Urinary bladder (tissue), 4 donors: Measurements from ENCODE around the gene KLC4. TPM values are rescaled to one million over a fixed set of nuclear protein-coding genes. Genes with fewer than 3 reads are reported as not detected.
A peak's percentile ranks its signal among the peaks of the same experiment; 100 is the strongest.

Experiments used
- DNase-seq: peaks from one replicate; pipeline ENCODE4 v3.0.0-alpha.2; 2015; ENCODE audit errors: extremely low spot score
- H3K27ac ChIP-seq: one replicate; pipeline ENCODE4 v1.5.1; 2013; ENCODE audit warnings: low read depth, mild to moderate bottlenecking, moderate library complexity
- H3K36me3 ChIP-seq: one replicate; pipeline ENCODE4 v1.6.1; 2013; ENCODE audit warnings: mild to moderate bottlenecking, moderate library complexity; ENCODE audit not compliant: insufficient read depth
- H3K4me1 ChIP-seq: one replicate; pipeline ENCODE4 v1.6.1; 2013; ENCODE audit warnings: mild to moderate bottlenecking, moderate library complexity; ENCODE audit not compliant: insufficient read depth
- H3K4me3 ChIP-seq: one replicate; pipeline ENCODE4 v1.5.1; 2013; ENCODE audit warnings: low read depth, low read length
- WGBS: extraction: QIAGEN DNeasy Blood & Tissue Kit; methylation state at CpG from one replicate; pipeline ENCODE4 v1.1.7; 2013; 5-methylcytosine and 5-hydroxymethylcytosine counted together
- polyA plus RNA-seq: library from polyadenylated mRNA; stranded (reverse); fragments of 200-250 nt; gene quantifications from one replicate; pipeline ENCODE4 v1.2.3, GENCODE V29; 2013
- total RNA-seq: library from RNA; depleted of rRNA; stranded (reverse); fragments of >200 nt; gene quantifications from one replicate; pipeline ENCODE4 v1.2.3, GENCODE V29; 2014
- donor health status: healthy with polysubstance abuse.
- donor health status: healthy.

Gene KLC4
- total and polyA plus RNA-seq, 2 donors = 17.1 to 31.9 TPM

DNA sequence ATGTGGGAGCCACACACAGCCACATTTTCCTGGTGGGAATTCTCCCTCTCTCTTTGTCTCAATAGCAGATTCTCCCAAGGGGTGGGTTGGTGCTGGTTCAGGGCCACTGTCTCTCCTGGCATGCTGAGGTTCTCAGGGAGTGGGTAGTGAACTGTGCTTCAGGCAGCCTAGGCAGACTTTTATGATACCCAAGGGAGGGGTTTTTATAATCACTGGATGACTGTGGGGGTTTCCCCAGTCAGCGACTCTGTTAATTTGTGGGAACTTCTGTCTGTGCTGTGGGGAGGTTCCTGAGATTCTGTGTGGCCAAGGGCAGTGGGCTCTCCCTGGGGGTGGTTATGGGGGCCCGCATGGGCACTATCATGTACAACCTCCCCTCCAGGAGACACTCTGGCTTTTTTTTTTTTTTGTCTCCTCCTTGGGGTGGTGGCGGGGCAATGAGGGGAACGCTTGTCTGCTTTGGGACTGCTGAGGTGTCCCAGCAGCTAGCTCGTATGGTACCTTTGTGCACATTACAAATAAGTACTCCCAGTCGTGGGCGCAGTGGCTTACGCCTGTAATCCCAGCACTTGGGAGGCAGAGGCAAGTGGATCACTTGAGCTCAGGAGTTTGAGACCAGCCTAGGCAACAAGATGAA, 26.7 kb downstream of the KLC4 start:
- DNase-seq = no peak
- Histone ChIP-seq H3K27ac (no peak overlapping the region), H3K36me3 (no peaks in the 10 kb centered on the region), H3K4me1 (no peaks in the 10 kb centered on the region), H3K4me3 (no peak overlapping the region)
- WGBS = 80% methylated on average over 8 of the region's 8 CpGs

DNA sequence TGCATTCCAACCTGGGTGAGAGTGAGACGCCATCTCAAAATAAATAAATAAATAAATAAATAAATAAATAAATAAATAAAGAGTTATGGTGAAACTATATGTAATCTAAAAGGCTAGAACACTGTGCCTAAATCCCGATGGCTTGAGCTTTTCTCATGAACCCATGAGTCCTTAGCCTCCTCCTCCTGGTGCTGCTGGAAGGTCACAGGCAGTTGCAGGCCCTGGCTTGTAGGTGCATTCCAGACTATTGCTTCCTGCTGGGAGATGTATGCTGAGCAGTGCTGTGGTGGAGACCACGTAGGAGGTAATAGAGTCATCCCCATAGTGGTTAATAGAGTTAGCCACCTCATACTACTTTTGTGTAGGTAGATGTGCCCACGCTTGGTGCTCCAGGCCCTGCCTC, 29.2 kb downstream of the KLC4 start:
- H3K27ac ChIP-seq = no peak overlapping the region
- H3K4me3 ChIP-seq = no peak overlapping the region
- WGBS = 87% methylated on average over 4 of the region's 4 CpGs
- no peaks in the 10 kb centered on the region for H3K4me1 ChIP-seq
- DNase-seq = no peak
- no peaks in the 10 kb centered on the region for H3K36me3 ChIP-seq

DNA sequence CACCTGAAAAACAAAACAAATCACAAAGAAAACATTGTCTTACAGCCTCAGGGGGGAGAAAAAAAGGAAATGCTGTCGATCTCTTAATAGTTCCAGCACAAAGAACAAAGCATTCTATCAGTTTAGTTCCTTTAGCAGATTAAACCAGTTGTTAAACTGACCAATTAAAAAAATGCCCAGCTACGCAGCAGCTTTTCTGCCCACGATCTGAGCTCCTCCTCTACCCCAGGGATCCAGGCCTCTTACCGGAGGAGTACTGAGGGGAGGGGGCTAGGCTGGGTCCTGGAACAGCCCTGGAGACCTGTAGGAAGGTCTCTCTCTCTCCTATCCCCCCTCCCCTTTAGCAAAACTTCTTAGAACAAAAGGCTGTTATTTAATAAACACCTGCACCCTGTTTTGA, 30.0 kb downstream of the KLC4 start:
- H3K4me1 ChIP-seq = no peaks in the 10 kb centered on the region
- H3K27ac ChIP-seq = peak overlapping the region; percentile 68
- DNase-seq = no peak
- 50% methylated on average over 4 of the region's 4 CpGs for WGBS
- H3K36me3 ChIP-seq = no peaks in the 10 kb centered on the region
- H3K4me3 ChIP-seq = no peak overlapping the region

DNA sequence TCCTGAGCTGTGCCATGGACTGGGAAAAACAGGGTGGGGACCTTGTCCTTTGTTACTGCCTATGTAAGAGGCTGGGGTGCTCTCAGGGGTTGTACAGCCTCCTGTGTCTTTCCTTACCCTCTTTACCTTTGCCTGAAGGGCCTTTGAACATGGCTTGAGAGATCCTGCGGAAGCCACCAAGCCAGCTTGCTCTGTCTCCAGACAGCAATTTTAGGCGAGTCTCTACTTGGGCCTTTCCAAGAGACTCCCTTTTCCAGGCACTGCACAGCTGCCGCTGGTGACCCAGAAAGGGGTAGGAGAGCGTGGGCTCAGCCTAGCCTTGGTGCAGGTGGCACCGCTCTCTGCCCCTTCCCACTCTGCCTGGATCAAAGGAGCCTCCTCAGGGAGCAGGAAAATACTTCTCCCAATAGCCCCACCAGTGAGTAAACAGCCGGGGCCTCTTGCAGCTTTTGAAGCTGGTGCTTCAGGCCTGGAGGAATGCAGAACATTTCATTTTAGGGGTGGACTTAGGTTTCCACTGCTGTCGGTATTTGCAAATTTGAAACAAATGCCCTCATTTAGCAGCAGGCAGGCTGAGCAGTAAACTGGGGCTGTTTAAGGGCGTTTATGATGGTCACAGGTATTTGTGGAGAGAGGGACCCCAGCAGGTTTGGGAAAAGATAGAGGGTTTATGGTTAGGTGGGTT, 30.6 kb downstream of the KLC4 start:
- no peak for DNase-seq
- no peaks in the 10 kb centered on the region for H3K4me1 ChIP-seq
- peak overlapping the region; percentile 68 for H3K27ac ChIP-seq
- no peak overlapping the region for H3K4me3 ChIP-seq
- no peaks in the 10 kb centered on the region for H3K36me3 ChIP-seq
- 56% methylated on average over 8 of the region's 8 CpGs for WGBS

- DNase-seq = peak; percentile 84
- H3K27ac ChIP-seq = peak overlapping the region; percentile 83
- H3K36me3 ChIP-seq = no peaks in the 10 kb centered on the region
- no peak overlapping the region for H3K4me3 ChIP-seq
- no peaks in the 10 kb centered on the region for H3K4me1 ChIP-seq
- WGBS = 23% methylated on average over 2 of the region's 2 CpGs
Observed at GRCh38 chr6:43090559-43090956, 31.1 kb downstream of the KLC4 start.

DNA sequence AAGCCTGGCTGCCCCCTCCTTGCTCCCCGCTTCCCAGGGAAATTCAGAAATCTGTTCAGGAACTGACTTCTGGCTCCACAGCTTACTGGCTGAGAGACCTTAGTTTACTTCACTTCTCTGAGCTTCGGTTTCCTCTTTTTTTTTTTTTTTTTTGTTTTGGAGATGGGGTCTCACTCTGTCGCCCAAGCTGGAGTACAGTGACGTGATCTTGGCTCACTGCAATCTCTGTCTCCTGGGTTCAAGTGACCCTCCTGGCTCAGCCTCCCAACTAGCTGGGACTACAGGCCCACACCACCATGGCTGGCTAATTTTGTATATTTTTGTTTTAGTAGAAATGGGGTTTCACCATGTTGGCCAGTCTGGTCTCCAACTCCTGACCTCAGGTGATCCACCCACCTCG, 31.6 kb downstream of the KLC4 start:
- H3K36me3 ChIP-seq = no peaks in the 10 kb centered on the region
- no peaks in the 10 kb centered on the region for H3K4me1 ChIP-seq
- DNase-seq = no peak
- H3K4me3 ChIP-seq = no peak overlapping the region
- peak overlapping the region; percentile 83 for H3K27ac ChIP-seq
- 52% methylated on average over 5 of the region's 5 CpGs for WGBS

DNA sequence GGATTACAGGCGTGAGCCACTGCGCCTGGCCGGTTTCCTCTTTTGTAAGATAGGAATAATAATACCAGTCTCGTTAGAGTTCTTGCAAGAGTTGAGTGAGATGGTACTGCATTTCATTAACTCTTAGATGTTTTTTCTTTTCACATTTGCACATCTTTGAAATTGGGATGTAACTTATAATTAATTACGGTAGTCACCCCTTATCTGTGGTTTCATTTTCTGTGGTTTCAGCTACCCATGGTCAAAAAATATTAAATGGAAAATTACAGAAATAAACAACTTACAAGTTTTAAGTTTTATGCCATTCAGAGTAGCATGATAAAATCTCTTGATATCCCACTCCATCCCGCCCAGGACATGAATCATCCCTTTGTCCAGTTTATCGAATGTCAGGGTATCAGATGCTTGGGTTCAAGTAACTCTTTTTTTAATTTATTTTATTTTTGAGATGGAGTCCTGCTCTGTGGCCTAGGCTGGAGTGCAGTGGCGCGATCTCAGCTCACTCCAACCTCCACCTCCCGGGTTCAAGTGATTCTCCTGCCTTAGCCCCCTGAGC, 32.1 kb downstream of the KLC4 start:
- Histone ChIP-seq H3K27ac (no peak overlapping the region), H3K4me1 (no peaks in the 10 kb centered on the region), H3K36me3 (no peaks in the 10 kb centered on the region), H3K4me3 (no peak overlapping the region)
- WGBS = 81% methylated on average over 10 of the region's 10 CpGs
- no peak for DNase-seq

DNA sequence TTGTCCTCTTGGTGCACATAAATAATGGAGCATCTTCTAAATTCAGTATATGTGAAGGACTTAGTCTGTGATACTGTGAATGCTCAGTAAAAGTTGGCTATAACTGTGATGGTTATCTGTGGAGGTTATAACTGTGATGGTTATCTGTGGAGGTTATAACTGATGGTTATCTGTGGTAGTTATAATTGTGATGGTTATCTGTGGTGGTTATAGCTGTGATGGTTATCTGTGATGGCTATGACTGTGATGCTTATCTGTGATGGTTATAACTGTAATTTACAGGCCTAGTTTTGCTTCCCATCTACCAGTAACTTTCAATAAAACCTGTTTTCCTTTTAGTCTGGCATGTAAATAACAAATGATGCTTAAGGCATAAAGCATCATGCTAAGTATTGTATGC, 33.2 kb downstream of the KLC4 start:
- DNase-seq = no peak
- H3K4me3 ChIP-seq = no peak overlapping the region
- H3K27ac ChIP-seq = no peak overlapping the region
- H3K4me1 ChIP-seq = no peaks in the 10 kb centered on the region
- H3K36me3 ChIP-seq = no peaks in the 10 kb centered on the region

DNA sequence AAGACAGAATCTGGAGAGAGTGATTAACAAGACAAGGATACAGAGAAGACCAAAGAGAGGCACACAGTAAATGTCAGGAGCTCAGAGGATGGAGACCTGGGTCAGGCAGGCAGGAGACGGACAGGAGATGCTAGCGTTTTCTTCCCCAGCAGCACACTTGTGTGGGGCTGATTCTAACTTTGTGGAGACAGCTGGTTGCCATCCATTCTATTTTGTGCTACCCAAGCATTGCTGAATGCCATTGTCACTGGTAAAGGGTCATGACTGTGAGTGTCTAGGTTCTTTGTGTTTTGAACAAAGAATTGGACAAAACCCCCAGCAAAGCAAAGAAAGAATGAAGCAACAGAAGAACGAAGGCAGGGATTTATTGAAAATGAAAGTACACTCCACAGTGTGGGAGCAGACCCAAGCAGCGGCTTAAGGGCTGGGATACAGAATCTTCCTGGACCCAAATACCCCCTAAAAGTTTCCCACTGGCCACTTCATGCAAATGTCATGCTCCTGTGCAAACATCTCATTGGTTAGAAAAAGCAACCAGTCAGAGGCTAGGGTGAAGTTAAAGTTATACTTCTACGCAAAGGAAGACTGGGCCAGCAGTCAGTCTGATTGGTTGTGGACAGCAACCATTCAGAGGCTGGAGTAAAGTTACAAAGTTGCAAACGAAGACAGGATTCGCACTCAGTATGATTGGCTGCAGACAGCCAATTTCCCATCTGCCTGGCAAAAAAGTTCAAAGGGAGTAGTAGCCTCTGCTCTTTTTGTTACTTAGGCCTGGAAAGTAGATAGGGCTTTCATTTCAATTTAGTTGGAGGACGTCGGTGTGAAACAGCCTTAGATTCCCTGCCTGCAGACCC, 34.2 kb downstream of the KLC4 start:
- Histone ChIP-seq H3K36me3 (no peaks in the 10 kb centered on the region), H3K4me3 (peak overlapping the region; percentile 9), H3K4me1 (no peaks in the 10 kb centered on the region), H3K27ac (peak overlapping the region; percentile 60)
- no peak for DNase-seq
- WGBS = 25% methylated on average over 9 of the region's 9 CpGs

GRCh38 chr6:43095939-43096338, 36.5 kb downstream of the KLC4 start:
- H3K4me1 ChIP-seq = no peaks in the 10 kb centered on the region
- H3K36me3 ChIP-seq = no peaks in the 10 kb centered on the region
- no peak overlapping the region for H3K4me3 ChIP-seq
- H3K27ac ChIP-seq = peak overlapping the region; percentile 3
- no peak for DNase-seq
- WGBS = 55% methylated on average over 7 of the region's 7 CpGs

DNA sequence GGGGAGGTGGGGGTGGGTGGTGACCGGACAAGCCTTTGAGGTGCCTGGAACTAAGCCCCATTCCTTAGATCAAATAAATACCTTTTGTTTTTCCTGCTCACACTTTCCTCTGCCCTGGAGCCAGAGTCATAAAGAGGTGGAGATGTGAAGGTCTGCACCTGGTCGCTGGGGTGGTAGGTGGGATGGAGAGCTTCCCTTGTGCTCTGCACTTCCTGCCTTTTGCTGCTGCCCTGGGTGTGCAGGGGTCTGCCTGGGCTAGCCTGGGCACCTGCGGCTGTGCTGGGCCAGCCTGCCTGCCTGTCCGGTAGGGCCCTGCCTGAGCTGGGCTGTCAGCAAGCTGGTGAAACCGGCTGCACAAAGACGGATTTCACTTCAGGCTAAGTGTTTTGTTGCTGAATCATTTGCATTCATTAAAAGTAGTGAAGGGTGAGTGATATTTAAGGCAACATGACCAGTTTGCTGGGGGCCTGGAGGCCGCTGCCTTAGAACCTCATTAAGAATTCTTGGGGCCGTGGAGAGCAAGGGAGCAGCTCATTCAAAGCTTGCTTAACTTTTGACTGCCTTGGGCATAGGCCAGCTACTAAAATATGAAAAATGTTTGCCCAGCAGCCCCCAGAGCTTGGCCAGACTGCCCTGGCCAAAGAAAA, 37.1 kb downstream of the KLC4 start:
- 46% methylated on average over 8 of the region's 8 CpGs for WGBS
- DNase-seq = no peak
- no peaks in the 10 kb centered on the region for H3K4me1 ChIP-seq
- peak overlapping the region; percentile 64 for H3K27ac ChIP-seq
- no peaks in the 10 kb centered on the region for H3K36me3 ChIP-seq
- H3K4me3 ChIP-seq = no peak overlapping the region

GRCh38 chr6:43097098-43097489, 37.7 kb downstream of the KLC4 start:
- no peak for DNase-seq
- Histone ChIP-seq H3K4me3 (no peak overlapping the region), H3K27ac (peak overlapping the region; percentile 64), H3K4me1 (no peaks in the 10 kb centered on the region), H3K36me3 (no peaks in the 10 kb centered on the region)
- 37% methylated on average over 5 of the region's 5 CpGs for WGBS

DNA sequence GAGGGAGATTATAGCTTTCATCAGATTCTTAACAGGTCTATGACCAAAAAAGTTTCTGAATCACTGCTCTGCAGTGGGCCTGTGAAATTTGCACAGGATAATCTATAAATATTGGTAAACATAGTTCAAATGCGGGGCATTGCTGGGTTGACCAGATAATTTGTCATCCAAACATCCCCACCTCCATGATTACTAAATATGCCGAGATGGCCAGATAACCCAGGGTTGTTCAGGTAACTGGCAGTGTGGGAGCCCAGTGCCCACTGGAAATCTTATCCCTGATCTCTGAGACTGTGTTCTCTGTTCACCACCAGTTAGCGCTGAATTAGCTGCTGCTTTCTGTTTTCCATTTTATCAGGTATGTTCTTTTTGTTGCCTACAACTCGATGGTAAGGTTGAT, 38.1 kb downstream of the KLC4 start:
- 81% methylated on average over 4 of the region's 4 CpGs for WGBS
- no peak overlapping the region for H3K27ac ChIP-seq

More for the DNA sequence above, 38.1 kb downstream of the KLC4 start:
- DNase-seq = no peak
- Histone ChIP-seq H3K4me1 (no peaks in the 10 kb centered on the region), H3K4me3 (no peak overlapping the region), H3K36me3 (no peaks in the 10 kb centered on the region)
